Keratinocyte (primary cell): ENCODE results near the gene NIT2.

Source experiments
- CTCF ChIP-seq, 3 experiments: IDR thresholded peaks in 1 of 3; conservative IDR thresholded peaks in 1 of 3; optimal IDR thresholded peaks in 1 of 3; 2 replicates in 2 of 3; 3 replicates in 1 of 3; pipeline versions ENCODE3 to v1.5.1; 2011; ENCODE audit warnings: low read length in 3 of 3, mild to moderate bottlenecking in 3 of 3, moderate library complexity in 2 of 3, control low read depth in 1 of 3, inconsistent platforms in 1 of 3; ENCODE audit not compliant: insufficient read depth in 2 of 3; ENCODE audit errors: extremely low read depth in 1 of 3
- EZH2 ChIP-seq: IDR thresholded peaks from one replicate; pipeline ENCODE4 v1.6.1; 2012; ENCODE audit warnings: inconsistent platforms, mild to moderate bottlenecking, low read length, moderate library complexity

- TF ChIP-seq CTCF (optimal IDR thresholded peaks at IDR 0.05 in 1 of 3, IDR thresholded peaks at IDR 0.05 in 1 of 3, conservative IDR thresholded peaks at IDR 0.05 in 1 of 3; ENCODE audit: extremely low read depth in 1 of 3, insufficient read depth in 2 of 3, low read length in 3 of 3) (no peak), EZH2 (no peak)
Observed at GRCh38 chr3:100354850-100355249, 20.3 kb downstream of the NIT2 start.
